Measurements from ENCODE around the gene ARMC7. TPM values are rescaled to one million over a fixed set of nuclear protein-coding genes. Genes with fewer than 3 reads are reported as not detected.

ARMC7 gene
- total RNA-seq, result 7.9 and 8.0 TPM in 2 replicates

DNA sequence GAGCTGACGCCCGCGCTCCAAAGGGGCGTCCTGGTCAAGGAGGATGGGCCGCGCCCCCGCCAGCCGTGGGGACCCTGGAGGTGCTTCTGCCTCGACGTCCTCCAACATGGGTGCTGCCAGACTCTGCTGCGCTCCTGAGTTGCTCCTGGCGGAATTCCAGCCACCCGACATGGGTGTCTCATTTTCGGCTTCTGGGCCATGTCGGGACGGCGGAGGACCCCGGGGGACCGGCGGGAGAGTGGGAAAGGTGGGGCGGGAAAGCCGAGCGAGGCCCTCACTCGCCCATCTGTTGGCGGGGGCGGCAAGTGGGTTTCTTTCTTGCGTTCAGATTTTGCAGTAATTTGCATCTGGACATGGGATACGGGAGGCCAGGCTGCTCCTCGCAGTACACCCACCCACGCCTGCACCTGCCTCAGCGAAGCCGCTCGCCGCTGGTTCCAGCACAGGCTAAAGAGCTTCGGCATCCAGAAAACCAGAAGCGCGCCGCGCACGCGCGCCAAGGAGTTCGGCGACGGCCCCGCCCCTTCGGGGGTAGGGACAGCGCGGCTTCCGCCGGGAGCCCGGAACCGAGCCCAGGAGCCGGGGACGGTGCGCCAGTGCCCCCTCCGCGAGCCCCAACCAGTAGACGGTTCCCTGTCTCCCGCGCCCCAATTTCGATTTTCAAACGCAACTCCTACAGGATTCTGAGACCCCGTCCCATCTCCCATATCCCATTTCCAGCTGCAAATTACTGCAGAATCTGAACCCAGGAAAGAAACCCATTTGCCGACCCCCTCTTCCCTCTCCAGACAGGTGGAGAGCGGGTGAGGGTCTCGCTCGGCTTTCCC, at the start of gene ARMC7:
Gene ARMC7, plus strand, starts transcription at position 563 of the 827 bp plus-strand sequence. CDS start 320 bp downstream, outside the sequence.
- TF ChIP-seq, protein P1, sequence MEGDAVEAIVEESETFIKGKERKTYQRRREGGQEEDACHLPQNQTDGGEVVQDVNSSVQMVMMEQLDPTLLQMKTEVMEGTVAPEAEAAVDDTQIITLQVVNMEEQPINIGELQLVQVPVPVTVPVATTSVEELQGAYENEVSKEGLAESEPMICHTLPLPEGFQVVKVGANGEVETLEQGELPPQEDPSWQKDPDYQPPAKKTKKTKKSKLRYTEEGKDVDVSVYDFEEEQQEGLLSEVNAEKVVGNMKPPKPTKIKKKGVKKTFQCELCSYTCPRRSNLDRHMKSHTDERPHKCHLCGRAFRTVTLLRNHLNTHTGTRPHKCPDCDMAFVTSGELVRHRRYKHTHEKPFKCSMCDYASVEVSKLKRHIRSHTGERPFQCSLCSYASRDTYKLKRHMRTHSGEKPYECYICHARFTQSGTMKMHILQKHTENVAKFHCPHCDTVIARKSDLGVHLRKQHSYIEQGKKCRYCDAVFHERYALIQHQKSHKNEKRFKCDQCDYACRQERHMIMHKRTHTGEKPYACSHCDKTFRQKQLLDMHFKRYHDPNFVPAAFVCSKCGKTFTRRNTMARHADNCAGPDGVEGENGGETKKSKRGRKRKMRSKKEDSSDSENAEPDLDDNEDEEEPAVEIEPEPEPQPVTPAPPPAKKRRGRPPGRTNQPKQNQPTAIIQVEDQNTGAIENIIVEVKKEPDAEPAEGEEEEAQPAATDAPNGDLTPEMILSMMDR (IDR thresholded peaks at IDR 0.05; ENCODE audit: insufficient read depth, low read length, poor library complexity, severe bottlenecking), result no peak
- Histone ChIP-seq H3K27me3 (ENCODE audit: control insufficient read depth, insufficient read depth, low read length) (no peaks in the 10 kb centered on the region), H3K4me3 (ENCODE audit: low read depth, low read length) (peak within 1 kb of the TSS; percentile 74), H3K36me3 (ENCODE audit: control insufficient read depth, insufficient read depth, low read length) (peaks cover 1% of the 10 kb centered on the region)
- no peak for DNase-seq (ENCODE audit: low read depth)

DNA sequence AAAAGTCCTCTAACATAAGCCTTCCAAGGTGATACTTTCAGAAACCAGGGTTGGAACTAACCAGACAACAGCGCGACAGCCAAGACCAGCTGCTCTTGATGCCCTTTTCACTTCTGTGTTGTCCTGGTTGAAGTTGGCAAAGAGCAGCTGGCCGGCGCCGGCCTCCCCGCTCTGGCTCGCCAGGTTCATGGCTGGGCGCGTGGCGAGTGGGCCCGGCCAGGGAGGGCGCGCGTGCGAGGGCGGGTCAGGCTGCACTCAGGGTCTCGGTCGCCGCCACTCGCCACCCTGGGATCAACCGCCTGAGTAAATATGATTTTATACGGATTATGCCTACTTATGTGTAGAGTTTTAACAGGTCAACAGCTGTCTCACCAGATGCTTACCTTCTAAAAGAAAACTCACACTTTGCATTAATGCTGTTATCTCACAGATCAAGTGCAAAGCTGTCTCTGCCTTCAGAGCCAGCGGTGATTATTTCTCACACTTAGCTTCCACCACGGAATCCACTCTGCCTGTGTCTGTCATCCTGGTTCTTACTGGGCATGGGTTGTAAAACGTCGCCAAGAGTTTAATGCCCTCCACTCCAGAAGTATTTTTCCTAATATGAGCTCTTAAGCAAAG, 49.2 kb upstream of the ARMC7 start:
- Histone ChIP-seq H3K36me3 (ENCODE audit: control insufficient read depth, insufficient read depth, low read length) (no peaks in the 10 kb centered on the region), H3K4me3 (ENCODE audit: low read depth, low read length) (no peak overlapping the region), H3K27me3 (ENCODE audit: control insufficient read depth, insufficient read depth, low read length) (no peaks in the 10 kb centered on the region)
- DNase-seq (ENCODE audit: low read depth), result no peak
- TF ChIP-seq, protein P1 (IDR thresholded peaks at IDR 0.05; ENCODE audit: insufficient read depth, low read length, poor library complexity, severe bottlenecking), result no peak

DNA sequence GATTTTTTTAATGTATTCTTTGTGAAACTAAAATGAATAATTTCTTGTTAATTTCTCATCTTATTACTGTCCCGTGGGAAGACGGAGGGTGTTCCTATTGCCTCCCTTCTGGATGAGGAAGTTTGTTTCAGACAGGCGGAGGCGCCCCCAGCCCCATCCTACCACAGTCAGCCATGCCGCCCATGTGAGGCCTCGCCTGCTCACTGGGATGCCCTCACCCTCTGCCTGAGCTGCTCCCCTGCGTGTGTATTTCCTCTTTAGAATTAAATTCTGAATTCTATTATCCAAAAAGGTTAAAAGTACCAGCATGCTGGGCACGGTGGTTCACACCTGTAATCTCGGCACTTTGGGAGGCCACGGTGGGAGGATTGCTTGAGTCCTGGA, 48.7 kb upstream of the ARMC7 start:
- H3K36me3 ChIP-seq (ENCODE audit: control insufficient read depth, insufficient read depth, low read length), result no peaks in the 10 kb centered on the region

DNA sequence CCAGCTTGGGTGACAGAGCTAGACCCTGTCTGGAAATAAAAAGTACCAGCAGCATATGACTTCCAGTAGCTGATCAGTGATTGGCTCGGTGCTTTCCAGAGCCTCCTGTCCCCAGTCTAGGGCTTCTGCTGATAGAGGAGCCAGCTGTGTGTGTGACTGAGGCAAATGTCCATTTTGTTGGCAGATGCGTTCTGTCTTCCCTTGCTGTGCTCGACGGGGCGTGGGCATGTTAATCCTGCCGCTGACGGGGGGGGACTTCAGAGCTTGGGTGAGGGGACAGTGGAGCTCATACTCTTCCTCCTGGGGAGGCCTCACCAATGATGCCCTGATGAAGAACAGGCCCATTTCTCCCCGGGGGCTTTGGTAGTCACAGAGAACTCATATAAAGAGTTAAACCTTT, 48.2 kb upstream of the ARMC7 start:
- DNase-seq (ENCODE audit: low read depth), result no peak
- Histone ChIP-seq H3K4me3 (ENCODE audit: low read depth, low read length) (no peak overlapping the region), H3K27me3 (ENCODE audit: control insufficient read depth, insufficient read depth, low read length) (no peaks in the 10 kb centered on the region), H3K36me3 (ENCODE audit: control insufficient read depth, insufficient read depth, low read length) (no peaks in the 10 kb centered on the region)
- TF ChIP-seq, protein P1 (IDR thresholded peaks at IDR 0.05; ENCODE audit: insufficient read depth, low read length, poor library complexity, severe bottlenecking), result no peak

More for the DNA sequence above, 48.7 kb upstream of the ARMC7 start:
- TF ChIP-seq, protein P1 (IDR thresholded peaks at IDR 0.05; ENCODE audit: insufficient read depth, low read length, poor library complexity, severe bottlenecking), result no peak
- no peak for DNase-seq (ENCODE audit: low read depth)
- Histone ChIP-seq H3K4me3 (ENCODE audit: low read depth, low read length) (no peak overlapping the region), H3K27me3 (ENCODE audit: control insufficient read depth, insufficient read depth, low read length) (no peaks in the 10 kb centered on the region)

DNA sequence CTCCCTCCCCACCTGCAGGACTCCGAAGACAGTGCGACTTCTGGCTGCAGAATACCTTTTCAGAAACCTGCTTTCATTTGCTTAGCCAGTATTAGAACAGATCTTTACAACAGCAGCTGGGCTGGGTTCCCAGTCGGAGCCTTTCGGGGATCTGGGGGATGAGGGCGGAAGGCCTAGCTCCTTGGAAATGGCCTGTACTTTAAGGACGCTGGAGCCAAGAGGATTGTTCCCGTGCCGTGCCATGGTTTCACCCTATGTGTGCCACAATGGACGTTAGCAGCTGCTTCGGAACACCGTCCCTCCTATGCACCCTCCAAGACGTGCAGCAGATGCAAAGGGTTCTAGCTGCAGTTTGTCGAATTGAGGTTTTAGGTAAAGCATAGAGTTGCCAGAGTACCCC, 46.6 kb upstream of the ARMC7 start:
- Histone ChIP-seq H3K36me3 (ENCODE audit: control insufficient read depth, insufficient read depth, low read length) (no peaks in the 10 kb centered on the region), H3K4me3 (ENCODE audit: low read depth, low read length) (no peak overlapping the region), H3K27me3 (ENCODE audit: control insufficient read depth, insufficient read depth, low read length) (no peaks in the 10 kb centered on the region)
- DNase-seq (ENCODE audit: low read depth), result no peak
- TF ChIP-seq, protein P1 (IDR thresholded peaks at IDR 0.05; ENCODE audit: insufficient read depth, low read length, poor library complexity, severe bottlenecking), result no peak
